ENCODE data around the gene BACH2. TPM values are rescaled to one million over a fixed set of nuclear protein-coding genes. Genes with fewer than 3 reads are reported as not detected.

The BACH2 gene
- total and polyA plus RNA-seq, 2 of the 8 experiments (the other 6 are each of a cell fraction or from before 2014, with no cell fraction given), result 1.9 to 5.9 TPM

GRCh38 chr6:90106449-90106848 is 190.2 kb downstream of the BACH2 start (continued):
- no peak for TF ChIP-seq CHD7 (IDR thresholded peaks at IDR 0.05; ENCODE audit: insufficient replicate concordance, low read length)
